HepG2 (cell line): ENCODE results near the gene FBP2. TPM values are rescaled to one million over a fixed set of nuclear protein-coding genes. Genes with fewer than 3 reads are reported as not detected.
A peak's percentile ranks its signal among the peaks of the same experiment; 100 is the strongest.
"Not testable (repeated sequence)": the region's sequence is repeated elsewhere in the genome, so short reads cannot be mapped to it uniquely, and the experiment has no call there.

Experiments used
- ATAC-seq: fragments of 200-7000 bp; cut with Tn5 transposase; 3 replicates; pipeline ENCODE4 v1.9.1; 2020; ENCODE audit warnings: mild to moderate bottlenecking, moderate library complexity
- BruUV-seq: library from RNA; stranded (reverse); fragments of 400-500 nt; replicated peaks from 2 replicates; lab custom pipeline; 2021; lab: Mats Ljungman, UMichigan
- CTCF ChIA-PET: fragments of 300-600 bp; formaldehyde crosslinking; extraction: SDS; loops from one replicate; lab custom pipeline; 2021; ENCODE audit warnings: low total read pairs, inconsistent platforms, low intra/inter-chr PET ratio; lab: Yijun Ruan, JAX
- POLR2A ChIA-PET: fragments of 350-600 bp; sonication (Branson Sonifier 250); formaldehyde crosslinking; loops from one replicate; lab custom pipeline; 2020; ENCODE audit warnings: antibody characterized with exemption, inconsistent platforms; lab: Yijun Ruan, JAX
- DNase-seq: peaks from one replicate; pipeline ENCODE4 v3.0.0-alpha.2; 2015; ENCODE audit warnings: low spot score
- FAIRE-seq: peaks from 3 replicates; lab custom pipeline; 2011; peaks lifted over from hg19 to GRCh38; lab: Jason Lieb, UNC
- H2AFZ ChIP-seq: one replicate; pipeline ENCODE4 v1.6.1; 2011; ENCODE audit warnings: low read length, inconsistent platforms
- H3K27ac ChIP-seq: fragments of 300-600 bp; 3 replicates; pipeline ENCODE4 v1.8.0; 2011; ENCODE audit warnings: mixed run types, mild to moderate bottlenecking, mixed read lengths, low read length, inconsistent platforms; ENCODE audit not compliant: insufficient read depth; ENCODE audit errors: extremely low read length
- H3K27me3 ChIP-seq, 2 experiments: fragments of 200-600 bp in 1 of 2; 2 replicates in 1 of 2; 3 replicates in 1 of 2; pipeline versions ENCODE4 v1.6.0 to v1.8.0; 2011; ENCODE audit warnings: low read length in 2 of 2, mild to moderate bottlenecking in 2 of 2, moderate library complexity in 2 of 2, inconsistent platforms in 1 of 2; ENCODE audit not compliant: insufficient read depth in 2 of 2, control insufficient read depth in 1 of 2
- H3K36me3 ChIP-seq, 2 experiments: fragments of 200-600 bp in 1 of 2; replicated peaks in 1 of 2; 2 replicates in 1 of 2; 3 replicates in 1 of 2; pipeline versions ENCODE4 v1.5.1 to v1.8.0; 2011; ENCODE audit warnings: low read length in 2 of 2, inconsistent platforms in 1 of 2; ENCODE audit not compliant: insufficient read depth in 2 of 2, control insufficient read depth in 1 of 2
- H3K4me1 ChIP-seq: 2 replicates; pipeline ENCODE4 v1.5.1; 2012; ENCODE audit warnings: low read length, inconsistent platforms; ENCODE audit not compliant: insufficient read depth
- H3K4me2 ChIP-seq: 2 replicates; pipeline ENCODE4 v1.6.0; 2011; ENCODE audit warnings: low read depth, low read length, inconsistent platforms
- H3K4me3 ChIP-seq, 3 experiments: fragments of 200-600 bp in 1 of 3; sonication (generic), shearing (Covaris generic) in 1 of 3; replicated peaks in 1 of 3; 2 replicates each; pipeline ENCODE4 v1.5.1; 2011 to 2016; ENCODE audit warnings: low read length in 3 of 3, inconsistent platforms in 2 of 3, low read depth in 2 of 3, mild to moderate bottlenecking in 2 of 3, control low read depth in 1 of 3, mixed read lengths in 1 of 3; ENCODE audit not compliant: insufficient read depth in 1 of 3
- H3K79me2 ChIP-seq: one replicate; pipeline ENCODE4 v1.6.1; 2011; ENCODE audit warnings: low read length, inconsistent platforms; ENCODE audit not compliant: insufficient read depth
- H3K9ac ChIP-seq: 2 replicates; pipeline ENCODE4 v1.6.0; 2011; ENCODE audit warnings: mild to moderate bottlenecking, low read depth, low read length, inconsistent platforms; ENCODE audit not compliant: insufficient read depth
- H3K9me3 ChIP-seq: 2 replicates; pipeline ENCODE4 v1.5.1; 2012; ENCODE audit warnings: mild to moderate bottlenecking, low read length
- H4K20me1 ChIP-seq: 2 replicates; pipeline ENCODE4 v1.6.0; 2011; ENCODE audit warnings: inconsistent platforms, mild to moderate bottlenecking, low read length, moderate library complexity; ENCODE audit not compliant: insufficient read depth
- BCL6 ChIP-seq: IDR thresholded peaks from 2 replicates; pipeline ENCODE4 v1.6.1; 2016; ENCODE audit warnings: missing genetic modification reagents, missing compliant biosample characterization
- WGBS: methylation state at CpG from one replicate; pipeline ENCODE4 v1.1.6; 2017; ENCODE audit warnings: low lambda C conversion rate; 5-methylcytosine and 5-hydroxymethylcytosine counted together
- in situ Hi-C: cut with HindIII; loops from 2 replicates; pipeline ENCODE4 v1.10.0; 2017; ENCODE audit warnings: low pct_unique_long_range_greater_than_20kb; ENCODE audit not compliant: extremely low pct_ligation_motif_present
- intact Hi-C: fragments of 100-400 bp; cut with micrococcal nuclease; formaldehyde crosslinking; loops from one replicate; pipeline ENCODE4 v1.10.0; 2022; ENCODE audit not compliant: unreplicated experiment
- polyA plus RNA-seq, 8 experiments: library from polyadenylated mRNA; depleted of rRNA in 3 of 8; stranded (reverse) in 7 of 8; unstranded in 1 of 8; fragments of >200 nt; fragmentation: Illumina TruSeq in 4 of 8; extraction: Trizol in 4 of 8; gene quantifications; 2 replicates each; pipeline versions ENCODE4 v1.2.1 to v1.2.3, GENCODE V29; 2011 to 2016; ENCODE audit warnings: low read depth in 4 of 8, missing spikeins in 1 of 8, mixed read lengths in 1 of 8; ENCODE audit not compliant: insufficient read depth in 1 of 8
- total RNA-seq, 5 experiments: library from RNA; depleted of rRNA; stranded (reverse); fragments of >200 nt; fragmentation: Illumina TruSeq; extraction: Trizol; gene quantifications; 2 replicates each; pipeline ENCODE4 v1.2.3, GENCODE V29; 2016; ENCODE audit warnings: low read depth in 1 of 5
- TF ChIP-seq, protein P1 (sequence below): sonication (generic); formaldehyde crosslinking; IDR thresholded peaks from 2 replicates; pipeline ENCODE4 v1.4.0; 2020; ENCODE audit warnings: missing genetic modification reagents, borderline replicate concordance

The FBP2 gene
- total and polyA plus RNA-seq, 2 of the 13 experiments (the other 11 are each of a cell fraction or from before 2014, with no cell fraction given): not detected

DNA sequence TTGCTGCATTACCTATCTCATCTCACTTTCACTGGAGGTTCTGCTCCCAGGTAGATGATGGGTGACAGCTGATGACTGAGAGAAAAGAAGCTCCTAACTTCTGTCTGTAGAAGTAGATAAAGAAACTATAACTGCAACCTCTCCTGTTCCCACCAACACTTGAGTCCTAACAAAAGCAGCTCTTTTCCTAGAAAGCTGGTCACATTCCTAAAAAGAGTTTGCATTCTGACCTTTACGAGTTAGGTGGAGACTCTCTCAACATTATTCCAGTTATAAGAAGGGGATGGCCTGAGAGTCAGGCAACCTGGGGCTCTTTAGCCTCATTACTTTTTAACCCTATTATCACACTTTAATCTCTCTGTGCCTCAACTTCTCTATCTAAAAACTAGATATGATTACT, 47.7 kb downstream of the FBP2 start:
- in situ Hi-C loops (no loop called here), intact Hi-C loops (no loop called here)
- POLR2A ChIA-PET: no interaction called here
- Histone ChIP-seq H3K9me3 (no peaks in the 10 kb centered on the region), H4K20me1 (no peaks in the 10 kb centered on the region), H3K27ac (no peak overlapping the region), H3K9ac (no peak overlapping the region), H3K4me1 (no peaks in the 10 kb centered on the region), H3K4me2 (no peak overlapping the region), H2AFZ (no peak overlapping the region), H3K4me3 (no peak overlapping the region), H3K27me3 (no peaks in the 10 kb centered on the region), H3K36me3 (peaks cover 0 to 8% of the 10 kb centered on the region in 2 experiments; a peak in 2 of 5 replicates), H3K79me2 (no peaks in the 10 kb centered on the region)
- TF ChIP-seq, protein P1, sequence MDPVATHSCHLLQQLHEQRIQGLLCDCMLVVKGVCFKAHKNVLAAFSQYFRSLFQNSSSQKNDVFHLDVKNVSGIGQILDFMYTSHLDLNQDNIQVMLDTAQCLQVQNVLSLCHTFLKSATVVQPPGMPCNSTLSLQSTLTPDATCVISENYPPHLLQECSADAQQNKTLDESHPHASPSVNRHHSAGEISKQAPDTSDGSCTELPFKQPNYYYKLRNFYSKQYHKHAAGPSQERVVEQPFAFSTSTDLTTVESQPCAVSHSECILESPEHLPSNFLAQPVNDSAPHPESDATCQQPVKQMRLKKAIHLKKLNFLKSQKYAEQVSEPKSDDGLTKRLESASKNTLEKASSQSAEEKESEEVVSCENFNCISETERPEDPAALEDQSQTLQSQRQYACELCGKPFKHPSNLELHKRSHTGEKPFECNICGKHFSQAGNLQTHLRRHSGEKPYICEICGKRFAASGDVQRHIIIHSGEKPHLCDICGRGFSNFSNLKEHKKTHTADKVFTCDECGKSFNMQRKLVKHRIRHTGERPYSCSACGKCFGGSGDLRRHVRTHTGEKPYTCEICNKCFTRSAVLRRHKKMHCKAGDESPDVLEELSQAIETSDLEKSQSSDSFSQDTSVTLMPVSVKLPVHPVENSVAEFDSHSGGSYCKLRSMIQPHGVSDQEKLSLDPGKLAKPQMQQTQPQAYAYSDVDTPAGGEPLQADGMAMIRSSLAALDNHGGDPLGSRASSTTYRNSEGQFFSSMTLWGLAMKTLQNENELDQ: no peak
- TF ChIP-seq BCL6 (CRISPR knock-in tag): peak; percentile 75
- CTCF ChIA-PET: no interaction called here
- DNase-seq (no peak), ATAC-seq (no peak), FAIRE-seq (no peak)
- BruUV-seq: no TSS peak
- WGBS: 83% methylated on average over 1 of the region's 1 CpG

DNA sequence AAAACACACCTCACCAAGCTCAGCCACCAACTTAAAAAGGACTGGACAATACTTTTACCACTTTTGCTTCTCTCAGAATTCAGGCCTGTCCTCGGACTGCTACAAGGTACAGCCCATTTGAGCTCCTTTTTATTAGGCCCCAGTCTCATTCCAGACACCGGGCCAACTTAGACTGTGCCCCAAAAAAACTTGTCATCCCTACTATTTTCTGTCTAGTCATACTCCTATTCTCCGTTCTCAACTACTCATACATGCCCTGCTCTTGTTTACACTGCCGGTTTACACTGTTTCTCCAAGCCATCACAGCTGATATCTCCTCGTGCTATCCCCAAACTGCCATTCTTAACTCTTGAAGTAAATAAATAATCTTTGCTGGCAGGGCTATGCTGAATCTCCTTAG, 49.3 kb downstream of the FBP2 start:
- FAIRE-seq: not testable (repeated sequence)
- WGBS: 86% methylated on average over 5 of the region's 5 CpGs

More for the DNA sequence above, 49.3 kb downstream of the FBP2 start:
- POLR2A ChIA-PET, H3K4me1 ChIP-seq, H3K4me2 ChIP-seq, H3K4me3 ChIP-seq, ATAC-seq, DNase-seq, H2AFZ ChIP-seq, H4K20me1 ChIP-seq, H3K27me3 ChIP-seq, H3K36me3 ChIP-seq, CTCF ChIA-PET, H3K27ac ChIP-seq, H3K79me2 ChIP-seq, H3K9ac ChIP-seq, H3K9me3 ChIP-seq, BruUV-seq, intact Hi-C loops, in situ Hi-C loops: not testable (repeated sequence)
